GM19452 (cell line): ENCODE results near the gene MRI1.
"Not testable (repeated sequence)": the region's sequence is repeated elsewhere in the genome, so short reads cannot be mapped to it uniquely, and the experiment has no call there.

Source experiments
- ATAC-seq: cut with Tn5 transposase; IDR thresholded peaks from one replicate; pipeline ENCODE4 v1.9.1; 2021; ENCODE audit not compliant: unreplicated experiment

Gene MRI1

DNA sequence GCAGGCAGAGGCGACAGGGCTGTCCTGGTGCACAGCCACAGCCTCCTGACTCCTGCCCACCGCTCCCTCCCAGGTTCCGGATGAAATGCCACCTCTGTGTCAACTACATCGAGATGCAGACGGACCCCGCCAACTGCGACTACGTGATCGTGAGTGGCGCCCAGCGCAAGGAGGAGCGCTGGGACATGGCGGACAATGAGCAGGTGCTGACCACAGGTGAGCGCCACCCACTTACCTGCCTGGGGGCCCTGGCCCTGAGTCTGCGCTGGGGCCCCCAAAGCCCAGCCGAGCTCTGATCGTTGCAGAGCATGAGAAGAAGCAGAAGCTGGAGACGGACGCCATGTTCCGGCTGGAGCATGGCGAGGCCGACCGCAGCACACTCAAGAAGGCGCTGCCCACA lies 5.5 kb upstream of the MRI1 start:
- no peak for ATAC-seq

DNA sequence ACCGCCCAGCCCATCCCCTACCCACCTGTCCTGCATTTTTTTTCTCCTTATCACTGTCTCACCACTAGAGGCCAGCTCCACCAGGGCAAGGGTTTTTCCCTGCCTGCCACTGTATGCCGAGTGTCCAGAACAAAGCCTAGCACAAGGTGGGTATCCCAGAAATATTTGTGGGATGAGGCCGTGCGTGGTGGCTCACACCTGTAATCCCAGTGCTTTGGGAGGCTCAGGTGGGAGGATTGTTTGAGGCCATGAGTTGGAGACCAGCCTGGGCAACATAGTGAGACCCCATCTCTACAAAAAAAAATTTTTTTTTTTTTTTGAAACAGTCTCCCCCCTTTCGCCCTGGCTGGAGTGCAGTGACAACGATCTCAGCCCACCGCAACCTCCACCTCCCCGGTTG lies 2.9 kb upstream of the MRI1 start:
- no peak for ATAC-seq

GRCh38 chr19:13762635-13763235 lies 1.6 kb upstream of the MRI1 start:
- ATAC-seq = no peak

- no peak for ATAC-seq
These were observed 1.1 kb upstream of the MRI1 start for GRCh38 chr19:13763265-13763664.

DNA sequence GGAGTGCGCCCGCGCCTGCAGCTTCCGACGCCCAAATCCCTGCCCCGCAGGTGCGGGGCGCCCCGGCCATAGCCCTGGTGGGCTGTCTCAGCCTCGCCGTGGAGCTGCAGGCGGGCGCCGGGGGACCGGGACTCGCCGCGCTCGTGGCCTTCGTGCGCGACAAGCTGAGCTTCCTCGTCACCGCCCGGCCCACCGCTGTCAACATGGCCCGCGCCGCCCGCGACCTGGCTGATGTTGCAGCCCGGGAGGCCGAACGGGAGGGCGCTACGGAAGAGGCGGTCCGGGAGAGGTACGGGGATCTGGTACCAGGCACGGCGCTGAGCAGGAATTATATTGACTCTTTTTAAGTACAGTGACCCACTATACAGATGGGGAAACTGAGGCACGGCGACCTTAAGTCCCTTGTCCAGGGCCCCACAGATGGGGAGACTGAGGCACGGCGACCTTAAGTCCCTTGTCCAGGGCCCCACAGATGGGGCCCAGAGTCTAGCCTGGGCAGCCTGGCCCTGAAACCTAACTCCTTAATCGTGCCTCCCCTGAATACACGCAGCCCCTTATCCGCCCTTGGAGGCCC lies 586 bp downstream of the MRI1 start:
- no peak for ATAC-seq

DNA sequence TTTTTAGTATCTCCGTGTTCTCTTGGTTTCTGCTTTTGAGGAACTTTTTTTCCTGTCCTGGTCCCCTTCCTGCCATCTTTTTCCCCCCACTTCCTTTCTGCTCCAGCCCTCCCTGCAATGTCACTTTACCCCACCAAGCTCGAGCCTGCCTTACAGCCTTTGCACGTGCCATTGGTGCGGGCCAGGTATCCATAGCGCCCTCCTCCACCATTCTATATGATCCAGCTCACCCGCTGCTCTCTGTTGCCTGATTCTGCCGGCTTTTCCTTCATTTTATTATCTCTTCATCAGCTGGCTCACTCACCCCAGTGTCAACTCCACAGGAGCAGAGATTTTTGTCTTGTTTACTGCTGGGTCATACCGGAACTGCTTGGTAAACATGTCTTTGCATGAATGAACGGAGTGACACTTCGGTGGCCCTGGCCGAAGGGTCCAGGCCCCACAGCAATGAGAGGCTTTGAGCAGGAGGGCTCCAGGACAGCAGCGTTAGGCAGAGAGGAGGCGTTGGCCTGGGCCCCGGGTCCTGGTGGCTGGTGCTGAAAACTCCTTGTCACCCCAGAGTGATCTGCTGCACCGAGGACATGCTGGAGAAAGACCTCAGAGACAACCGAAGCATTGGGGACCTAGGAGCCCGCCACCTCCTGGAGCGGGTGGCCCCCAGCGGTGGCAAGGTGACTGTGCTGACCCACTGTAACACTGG lies 1.2 kb downstream of the MRI1 start:
- ATAC-seq = no peak

DNA sequence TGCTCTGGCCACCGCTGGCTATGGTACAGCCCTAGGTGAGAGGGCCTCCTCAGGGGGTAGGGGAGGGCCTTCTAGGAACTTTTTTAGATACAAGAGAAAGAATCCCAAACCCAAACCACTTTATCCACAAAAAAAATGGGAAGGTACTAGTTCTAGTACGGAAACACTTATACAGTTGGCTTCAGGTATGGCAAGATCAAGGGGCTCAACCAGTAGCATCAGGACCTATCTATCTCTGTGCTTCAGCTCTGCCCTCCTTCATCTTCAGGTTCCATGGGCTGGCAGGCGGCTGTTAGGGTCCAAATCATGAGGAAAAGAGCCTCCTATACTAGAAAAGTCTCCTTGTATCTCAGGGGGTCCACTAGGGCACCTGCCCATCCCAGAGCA lies 1.8 kb downstream of the MRI1 start:
- no peak for ATAC-seq

- ATAC-seq = no peak
These were observed 4.2 kb downstream of the MRI1 start for GRCh38 chr19:13768510-13768909.

GRCh38 chr19:13770013-13770635 lies 5.8 kb downstream of the MRI1 start:
- ATAC-seq = no peak

- peak; percentile 90 for ATAC-seq
These were observed 10.2 kb downstream of the MRI1 start, which contains the start of gene C19orf53 for GRCh38 chr19:13774217-13775191. TSS of gene C19orf53 (plus strand) at chr19:13774456. CDS start at chr19:13774478, 22 bp downstream.

DNA sequence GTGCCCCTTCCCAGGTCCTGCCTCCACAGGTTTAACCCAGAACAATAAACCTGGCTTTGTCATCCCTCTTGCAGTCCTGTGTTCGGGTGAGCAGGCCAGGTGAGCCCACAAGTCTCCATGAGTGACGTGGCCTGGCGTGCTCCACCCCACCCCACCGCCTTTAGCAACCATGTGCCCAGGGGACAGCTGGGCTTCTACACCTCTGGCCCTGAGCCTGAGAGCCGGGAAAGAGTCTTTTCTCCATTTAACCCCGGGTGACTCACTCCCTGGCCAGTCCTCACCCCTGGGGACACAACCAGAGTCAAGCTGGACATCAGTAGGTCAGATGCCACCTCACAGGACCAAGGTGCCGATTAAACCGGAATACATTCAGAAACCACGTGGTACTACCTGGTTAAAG lies 14.1 kb downstream of the MRI1 start:
- no peak for ATAC-seq

- ATAC-seq = no peak
These were observed 14.5 kb downstream of the MRI1 start for GRCh38 chr19:13778847-13779246.

DNA sequence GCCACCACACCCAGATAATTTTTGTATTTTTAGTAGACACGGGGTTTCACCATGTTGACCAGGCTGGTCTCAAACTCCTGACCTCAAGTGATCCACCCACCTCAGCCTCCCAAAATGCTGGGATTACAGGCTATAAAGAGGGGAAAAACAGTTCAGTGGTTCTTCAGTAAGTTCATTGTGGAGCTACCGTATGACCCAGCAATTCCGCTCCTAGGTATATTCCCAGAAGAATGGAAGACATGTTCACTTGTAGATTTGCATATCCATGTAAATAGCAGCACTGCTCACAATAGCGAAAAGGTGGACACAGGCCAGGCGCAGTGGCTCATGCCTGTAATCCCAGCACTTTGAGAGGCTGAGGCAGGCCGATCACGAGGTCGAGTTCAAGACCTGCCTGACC lies 15.5 kb downstream of the MRI1 start:
- not testable (repeated sequence) for ATAC-seq

- ATAC-seq = no peak
These were observed 17.2 kb downstream of the MRI1 start for GRCh38 chr19:13781547-13781946.

DNA sequence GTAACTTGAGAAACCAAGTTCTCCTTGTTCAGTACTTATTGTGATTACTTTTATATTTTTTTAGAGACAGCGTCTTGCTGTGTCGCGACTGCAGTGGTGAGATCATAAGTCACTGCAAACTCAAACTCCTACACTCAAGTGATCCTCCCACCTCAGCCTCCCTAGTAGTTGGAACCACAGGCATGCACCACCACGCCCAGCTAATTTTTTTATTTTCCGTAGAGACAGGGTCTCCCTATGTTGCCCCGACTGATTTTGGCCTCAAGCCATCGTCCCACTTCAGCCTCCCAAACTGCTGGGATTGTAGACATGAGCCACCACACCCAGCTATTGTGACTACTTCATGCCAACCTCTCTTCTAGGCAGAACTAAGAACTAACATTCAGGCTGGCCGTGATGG lies 18.2 kb downstream of the MRI1 start:
- ATAC-seq = no peak

DNA sequence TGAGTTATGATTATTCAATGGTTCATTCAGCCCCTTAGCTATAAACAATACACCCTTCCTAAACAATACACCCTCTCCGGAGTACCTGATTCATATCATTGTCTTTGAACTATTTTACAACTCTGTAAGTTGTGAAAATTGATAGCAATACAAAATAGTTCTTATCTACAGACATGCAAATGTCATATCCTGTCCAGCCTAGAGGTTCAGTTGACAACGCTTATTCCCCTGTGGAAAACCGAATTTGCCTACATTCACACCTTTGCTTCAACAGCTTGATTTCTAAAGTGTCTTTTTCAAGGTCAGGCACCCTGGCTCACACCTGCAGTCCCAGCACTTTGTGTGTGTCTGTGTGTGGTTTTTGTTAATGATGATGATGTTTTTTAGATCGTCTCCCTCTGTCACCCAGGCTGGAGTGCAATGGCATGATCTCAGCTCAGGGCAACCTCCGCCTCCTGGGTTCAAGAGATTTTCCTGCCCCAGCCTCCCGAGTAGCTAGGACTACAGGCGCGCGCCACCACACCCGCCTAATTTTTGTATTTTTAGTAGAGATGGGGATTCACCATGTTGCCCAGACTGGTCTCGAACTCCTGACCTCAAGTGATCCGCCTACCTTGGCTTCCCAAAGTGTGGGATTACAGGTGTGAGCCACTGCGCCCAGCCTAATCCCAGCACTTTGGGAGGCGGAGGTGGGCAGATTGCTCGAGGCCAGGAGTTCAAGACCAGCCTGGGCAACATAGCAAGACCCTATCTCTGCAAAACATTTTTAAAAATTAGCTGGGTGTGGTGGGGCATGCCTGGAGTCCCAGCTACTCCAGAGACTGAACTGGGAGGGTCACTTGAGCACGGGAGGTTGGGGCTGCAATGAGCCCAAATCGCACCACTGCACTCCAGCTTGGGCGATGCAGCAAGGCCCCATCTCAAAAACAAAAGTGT lies 19.5 kb downstream of the MRI1 start:
- no peak for ATAC-seq

DNA sequence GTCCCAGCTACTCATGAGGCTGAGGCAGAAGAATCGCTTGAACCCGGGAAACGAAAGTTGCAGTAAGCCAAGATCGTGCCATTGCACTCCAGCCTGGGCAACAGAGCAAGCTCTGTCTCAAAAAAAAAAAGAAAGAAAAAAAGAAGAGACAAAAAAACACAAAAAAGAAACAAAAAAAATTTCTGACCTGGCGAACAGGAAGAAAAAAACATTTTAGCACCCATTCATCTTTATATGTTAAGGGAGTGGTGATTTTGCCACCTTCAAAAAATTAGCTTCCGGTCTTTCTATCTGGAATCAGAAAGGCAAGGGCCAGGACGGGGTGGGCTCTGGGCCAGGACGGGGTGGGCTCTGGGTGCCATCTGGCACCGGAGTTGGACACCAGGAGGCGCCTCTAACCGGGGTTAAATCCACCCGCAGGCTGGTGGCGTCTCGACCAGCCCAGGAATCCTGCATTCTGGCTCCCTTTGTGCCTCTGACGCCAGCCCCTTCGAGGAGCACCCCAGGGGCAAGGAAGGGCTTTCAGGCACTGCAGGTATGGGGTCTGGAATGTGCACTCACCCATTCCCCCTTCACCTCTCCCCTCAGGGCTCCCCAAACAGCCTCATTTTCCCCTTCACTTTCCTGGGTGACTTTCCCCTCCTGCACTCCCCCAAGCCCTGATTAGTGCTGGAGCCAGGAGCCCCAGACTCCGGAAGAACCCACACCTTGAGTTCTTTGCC lies 20.6 kb downstream of the MRI1 start:
- ATAC-seq = no peak

DNA sequence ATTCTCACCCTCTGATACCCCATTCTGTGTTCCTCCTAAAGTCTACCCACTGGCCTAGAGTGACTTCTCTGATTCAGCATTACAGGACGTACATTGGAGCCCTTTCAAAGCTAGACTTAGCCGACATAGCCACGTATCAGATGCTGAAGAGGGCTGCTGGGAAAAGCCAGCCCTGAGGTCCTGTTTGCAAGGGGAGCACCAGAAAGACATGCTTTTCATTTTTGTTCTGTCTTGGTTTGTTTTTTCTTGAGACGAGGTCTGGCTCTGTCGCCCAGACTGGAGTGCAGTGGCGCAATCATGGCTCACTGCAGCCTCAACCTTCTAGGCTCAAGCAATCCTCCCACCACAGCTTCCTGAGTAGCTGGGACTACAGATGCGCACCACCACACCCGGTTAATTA lies 24.7 kb downstream of the MRI1 start:
- no peak for ATAC-seq

DNA sequence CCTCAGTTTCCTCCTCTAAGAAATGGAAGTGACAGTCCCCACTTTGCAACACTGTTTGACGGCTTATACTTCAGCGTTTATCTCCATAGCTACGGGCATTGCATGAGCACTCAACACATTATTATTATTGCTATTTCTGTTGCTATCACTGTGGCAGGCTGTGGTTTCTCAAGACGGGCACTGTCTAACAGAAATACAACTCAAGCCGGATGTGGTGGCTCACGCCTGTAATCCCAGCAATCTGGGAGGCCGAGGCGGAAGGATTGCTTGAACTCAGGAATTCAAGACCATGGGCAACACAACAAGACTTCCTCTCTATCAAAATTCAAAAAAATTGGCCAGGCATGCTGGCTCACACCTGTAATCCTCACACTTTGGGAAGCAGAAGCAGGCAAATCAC lies 26.0 kb downstream of the MRI1 start:
- ATAC-seq = no peak
